DMS 273 (cell line): Measurements from ENCODE around the gene SEPTIN1.

ENCODE experiments used
- DNase-seq: peaks from one replicate; lab custom pipeline; 2025; ENCODE audit not compliant: unreplicated experiment; lab: John Stamatoyannopoulos, UW

Gene SEPTIN1

GRCh38 chr16:30358990-30359870 lies 23.1 kb downstream of the SEPTIN1 start:
- no peak for DNase-seq

GRCh38 chr16:30358577-30358936 lies 23.8 kb downstream of the SEPTIN1 start:
- no peak for DNase-seq

DNA sequence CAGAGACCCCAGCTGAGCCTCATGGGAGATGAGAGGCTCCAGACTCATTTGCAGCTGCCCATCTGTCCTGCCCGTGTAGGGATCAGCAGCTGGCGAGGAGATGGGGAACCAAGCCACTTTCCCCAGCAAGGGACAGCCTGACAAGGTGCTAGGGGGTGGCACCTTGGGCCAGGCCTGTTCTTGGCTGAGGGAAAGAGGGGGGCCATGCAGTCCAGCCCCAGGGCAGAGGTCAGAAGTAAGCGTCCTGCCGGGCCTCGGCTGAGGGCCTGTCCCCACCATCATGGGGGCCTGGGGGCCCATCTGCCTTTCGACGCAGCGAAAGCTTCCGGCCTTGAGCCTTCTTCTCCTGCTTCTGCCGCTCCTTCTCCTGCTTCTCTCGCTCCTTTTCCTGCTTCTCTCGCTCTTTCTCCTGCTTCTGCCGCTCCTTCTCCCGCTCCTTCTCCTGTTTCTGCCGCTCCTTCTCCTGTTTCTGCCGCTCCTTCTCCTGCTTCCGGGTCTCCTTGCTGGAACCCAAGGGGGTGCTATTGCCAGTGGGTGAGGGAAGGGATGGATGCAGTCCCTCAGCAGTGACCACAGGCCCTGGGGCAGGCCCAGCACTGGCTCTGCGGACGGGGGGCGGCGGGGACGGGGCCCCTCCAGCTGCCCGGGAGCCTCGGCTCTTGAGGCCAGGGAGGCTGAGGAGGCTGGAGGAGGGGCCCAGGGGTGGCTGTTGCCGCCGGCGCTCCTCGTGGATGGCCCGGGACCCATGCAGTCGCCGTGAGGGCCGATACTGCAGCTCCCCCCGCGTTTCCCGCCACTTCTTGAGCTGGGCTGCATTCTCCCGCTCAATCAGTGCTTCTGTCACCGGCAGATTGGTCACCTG lies 24.4 kb downstream of the SEPTIN1 start:
- DNase-seq: no peak

DNA sequence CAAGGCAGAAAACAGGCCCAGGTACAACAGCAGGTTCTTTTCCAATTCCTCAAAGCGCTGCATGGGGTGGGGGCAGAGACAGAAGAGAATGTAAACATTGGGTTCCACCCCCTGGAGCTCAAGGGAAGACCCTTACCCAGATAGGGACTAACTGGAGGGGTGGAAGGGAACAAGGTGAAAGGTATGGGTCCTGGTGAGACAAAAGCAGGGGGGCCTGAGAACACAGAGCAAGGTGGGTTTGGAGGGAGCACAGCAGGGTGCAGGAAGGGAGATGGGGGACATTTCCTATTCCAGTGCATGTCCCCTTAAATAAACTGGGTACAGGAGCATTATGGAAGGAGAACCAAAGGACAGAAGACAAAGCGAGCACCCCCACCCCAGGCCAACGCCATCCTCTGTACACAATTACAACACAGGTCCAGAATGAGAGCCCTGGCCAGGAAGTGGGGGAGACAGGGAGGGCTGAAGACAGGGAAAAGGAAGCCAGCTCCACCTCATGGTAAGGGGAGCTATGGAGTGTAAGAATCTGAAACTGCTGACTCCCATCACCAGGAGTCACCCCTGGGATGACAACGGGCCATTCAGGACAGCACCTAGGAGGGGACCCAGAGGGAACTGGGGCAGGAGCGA lies 25.2 kb downstream of the SEPTIN1 start:
- no peak for DNase-seq

GRCh38 chr16:30356401-30357084 lies 25.8 kb downstream of the SEPTIN1 start:
- no peak for DNase-seq

- no peak for DNase-seq
Measured at GRCh38 chr16:30355954-30356308, 26.4 kb downstream of the SEPTIN1 start.

GRCh38 chr16:30355144-30355953 lies 27.0 kb downstream of the SEPTIN1 start, which contains the start of gene CD2BP2:
Gene CD2BP2, minus strand, starts transcription at chr16:30355308. Its CDS starts 627 bp downstream, at chr16:30354681.
- peak; percentile 100 for DNase-seq

GRCh38 chr16:30354423-30355143 lies 27.8 kb downstream of the SEPTIN1 start:
- peak; percentile 72 for DNase-seq

- DNase-seq: no peak
Measured at GRCh38 chr16:30353438-30354129, 28.8 kb downstream of the SEPTIN1 start.

- DNase-seq: no peak
Measured at GRCh38 chr16:30352488-30353401, 29.6 kb downstream of the SEPTIN1 start.

- no peak for DNase-seq
Measured at GRCh38 chr16:30351586-30352419, 30.6 kb downstream of the SEPTIN1 start.

GRCh38 chr16:30351001-30351441 lies 31.3 kb downstream of the SEPTIN1 start:
- DNase-seq: no peak

GRCh38 chr16:30350134-30350871 lies 32.1 kb downstream of the SEPTIN1 start:
- no peak for DNase-seq

DNA sequence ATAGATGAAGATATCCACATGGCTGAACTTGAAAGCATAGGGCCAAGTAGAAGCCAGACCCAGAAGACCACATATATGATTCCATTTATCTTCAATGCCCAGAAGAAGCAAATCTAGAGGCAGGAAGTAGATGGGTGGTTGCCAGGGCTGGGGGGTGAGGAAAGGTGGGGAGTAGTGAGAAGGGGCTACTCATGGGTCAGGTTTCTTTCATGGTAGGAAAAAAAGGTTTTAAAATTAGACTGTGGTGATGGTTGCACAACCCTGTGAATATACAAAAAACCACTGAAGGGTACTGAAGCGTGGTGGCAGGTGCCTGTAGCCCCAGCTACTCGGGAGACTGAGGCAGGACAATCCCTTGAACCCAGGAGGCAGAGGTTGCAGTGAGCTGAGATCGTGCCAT lies 32.7 kb downstream of the SEPTIN1 start:
- no peak for DNase-seq

DNA sequence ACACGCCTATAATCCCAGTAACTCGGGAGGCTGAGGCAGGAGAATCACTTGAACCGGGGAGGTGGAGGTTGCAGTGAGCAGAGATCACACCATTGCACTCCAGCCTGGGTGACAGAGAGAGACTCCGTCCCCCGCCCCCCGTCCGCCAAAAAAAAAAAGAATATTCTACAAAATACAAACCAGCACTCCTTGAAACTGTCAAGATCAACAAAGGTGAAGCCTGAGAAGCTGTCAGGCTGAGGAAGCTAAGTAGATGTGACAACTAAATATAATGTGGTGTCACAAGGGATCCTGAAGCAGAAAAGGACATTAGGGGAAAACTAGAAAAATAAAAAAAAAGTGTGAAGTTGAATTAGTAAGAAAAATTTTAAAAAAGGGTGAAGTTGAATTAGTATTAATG lies 33.4 kb downstream of the SEPTIN1 start:
- no peak for DNase-seq

DNA sequence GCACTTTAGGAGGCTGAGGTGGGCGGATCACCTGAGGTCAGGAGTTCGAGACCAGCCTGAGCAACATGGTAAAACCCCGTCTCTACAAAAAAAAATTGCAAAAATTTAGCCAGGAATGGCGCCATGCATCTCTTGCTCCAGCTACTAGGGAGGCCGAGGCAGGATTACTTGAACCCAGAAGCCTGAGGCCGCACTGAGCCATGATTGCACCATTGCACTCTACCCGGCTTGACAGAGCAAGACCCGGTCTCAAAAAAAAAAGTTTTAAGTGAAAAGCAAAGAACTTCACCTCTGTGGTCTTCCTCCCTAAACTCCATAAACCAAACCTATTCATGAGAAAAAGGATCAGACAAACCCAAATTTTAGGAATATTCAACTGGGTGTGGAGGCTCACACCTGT lies 34.2 kb downstream of the SEPTIN1 start:
- no peak for DNase-seq
